ENCODE data around the gene IL12RB1.

The IL12RB1 gene

GRCh38 chr19:18086590-18087138 is at the start of gene IL12RB1:
IL12RB1 (minus strand) TSS chr19:18086934; CDS start chr19:18086823, 111 bp downstream.
- FAIRE-seq (peak; percentile 78), DNase-seq (ENCODE audit: extremely low spot score, insufficient read length, low read depth) (peak; percentile 57)

GRCh38 chr19:18135712-18136584 is 49.2 kb upstream of the IL12RB1 start:
- FAIRE-seq (no peak), DNase-seq (ENCODE audit: extremely low spot score, insufficient read length, low read depth) (no peak)

DNA sequence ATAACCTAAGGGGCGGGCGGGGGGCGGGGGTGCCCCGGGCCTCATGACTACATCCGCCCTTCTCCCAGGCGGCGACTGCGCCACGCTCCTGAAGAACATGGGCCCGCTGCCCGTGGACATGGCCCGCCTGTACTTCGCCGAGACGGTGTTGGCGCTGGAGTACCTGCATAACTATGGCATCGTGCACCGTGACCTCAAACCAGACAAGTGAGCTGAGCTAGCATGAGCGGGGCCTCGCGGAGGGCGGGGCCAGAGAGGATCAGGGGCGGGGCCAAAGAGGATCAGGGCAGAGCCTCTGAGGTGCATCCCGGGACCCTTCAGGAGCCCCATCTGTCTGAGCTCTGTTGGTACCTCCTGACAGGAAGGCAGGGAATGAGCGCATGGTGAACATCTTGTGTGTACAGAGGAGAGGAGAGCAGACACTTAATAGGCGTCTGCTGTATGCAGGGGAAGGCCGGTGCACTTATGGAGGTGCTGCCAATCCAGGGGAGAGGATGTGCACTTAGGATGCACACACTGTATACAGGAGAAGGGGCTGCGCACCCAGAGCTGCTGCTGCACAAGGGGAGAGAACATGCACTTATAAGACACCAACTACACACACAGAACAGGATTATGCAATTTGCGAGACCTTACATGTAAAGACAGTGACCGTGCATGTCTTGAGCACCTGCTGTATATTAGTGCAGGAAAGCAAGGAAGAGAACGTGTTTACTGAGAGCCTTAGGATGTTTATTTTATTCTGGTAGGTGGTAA is 45.3 kb upstream of the IL12RB1 start:
- DNase-seq (ENCODE audit: extremely low spot score, insufficient read length, low read depth) = no peak
- no peak for FAIRE-seq

- FAIRE-seq (no peak), DNase-seq (ENCODE audit: extremely low spot score, insufficient read length, low read depth) (no peak)
Measured at GRCh38 chr19:18130523-18131242, 43.9 kb upstream of the IL12RB1 start.

GRCh38 chr19:18128805-18129204 is 42.1 kb upstream of the IL12RB1 start:
- FAIRE-seq (no peak), DNase-seq (ENCODE audit: extremely low spot score, insufficient read length, low read depth) (no peak)

DNA sequence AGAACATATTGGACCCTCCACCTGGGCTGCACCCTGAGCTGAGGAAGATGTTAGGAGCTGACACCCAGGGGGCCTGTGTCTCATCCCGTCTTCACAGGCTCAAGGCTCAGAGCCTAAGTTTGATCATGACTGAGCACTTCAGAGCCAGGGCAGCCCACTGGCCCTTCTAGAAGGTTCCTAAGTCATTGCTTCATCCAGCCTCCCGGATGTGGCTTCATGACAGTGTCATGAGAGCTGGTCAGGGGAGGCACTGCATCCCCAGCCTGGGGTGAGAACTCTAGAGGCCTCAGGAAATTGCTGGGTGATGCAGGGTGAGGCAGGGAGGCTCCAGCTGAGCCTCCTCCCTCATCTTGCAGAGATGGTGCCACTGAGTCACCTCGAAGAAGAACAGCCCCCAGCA is 41.3 kb upstream of the IL12RB1 start:
- DNase-seq (ENCODE audit: extremely low spot score, insufficient read length, low read depth) = no peak
- FAIRE-seq = no peak

DNA sequence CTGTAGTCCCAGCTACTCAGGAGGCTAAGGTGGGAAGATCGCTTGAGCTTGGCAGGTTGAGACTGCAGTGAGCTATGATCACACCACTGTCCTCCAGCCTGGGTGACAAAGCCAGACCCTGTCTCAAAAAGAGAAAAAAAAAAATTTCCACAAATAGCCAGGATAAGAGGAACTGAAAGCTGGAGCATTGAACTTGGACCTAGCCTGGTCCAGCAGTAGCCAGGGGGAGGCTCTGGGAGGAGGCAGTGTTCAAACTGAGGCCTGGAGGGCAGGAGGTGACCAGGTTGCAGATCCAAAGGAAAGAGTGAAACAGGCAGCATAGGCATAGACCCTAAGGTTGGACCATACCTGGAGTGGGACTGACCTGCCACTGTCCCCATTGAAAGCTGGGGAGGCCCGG is 39.4 kb upstream of the IL12RB1 start:
- DNase-seq (ENCODE audit: extremely low spot score, insufficient read length, low read depth) (no peak), FAIRE-seq (no peak)

GRCh38 chr19:18123819-18124218 is 37.1 kb upstream of the IL12RB1 start:
- FAIRE-seq = no peak
- DNase-seq (ENCODE audit: extremely low spot score, insufficient read length, low read depth) = no peak

- DNase-seq (ENCODE audit: extremely low spot score, insufficient read length, low read depth) = no peak
- FAIRE-seq = no peak
Measured at GRCh38 chr19:18122860-18123795, 36.4 kb upstream of the IL12RB1 start.

DNA sequence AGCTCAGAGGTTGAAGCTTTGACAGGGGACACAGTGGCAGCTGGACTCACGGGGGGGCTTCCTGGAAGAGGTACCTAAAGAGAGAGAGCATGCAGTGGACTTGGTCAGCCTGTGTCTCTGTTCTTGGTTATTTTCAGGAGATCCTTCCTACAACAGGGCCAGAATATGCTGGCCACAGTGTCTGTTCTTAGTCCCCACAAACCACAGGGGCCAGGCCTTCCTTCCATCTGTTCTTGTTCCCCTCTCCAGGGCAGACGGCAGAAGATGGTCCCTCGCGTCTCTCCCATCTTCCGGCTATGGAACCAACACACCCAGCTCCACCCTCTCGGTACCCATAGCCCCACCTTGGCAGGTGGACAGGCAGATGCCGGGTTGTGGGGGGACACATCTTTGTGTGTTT is 35.7 kb upstream of the IL12RB1 start:
- DNase-seq (ENCODE audit: extremely low spot score, insufficient read length, low read depth) (no peak), FAIRE-seq (no peak)

DNA sequence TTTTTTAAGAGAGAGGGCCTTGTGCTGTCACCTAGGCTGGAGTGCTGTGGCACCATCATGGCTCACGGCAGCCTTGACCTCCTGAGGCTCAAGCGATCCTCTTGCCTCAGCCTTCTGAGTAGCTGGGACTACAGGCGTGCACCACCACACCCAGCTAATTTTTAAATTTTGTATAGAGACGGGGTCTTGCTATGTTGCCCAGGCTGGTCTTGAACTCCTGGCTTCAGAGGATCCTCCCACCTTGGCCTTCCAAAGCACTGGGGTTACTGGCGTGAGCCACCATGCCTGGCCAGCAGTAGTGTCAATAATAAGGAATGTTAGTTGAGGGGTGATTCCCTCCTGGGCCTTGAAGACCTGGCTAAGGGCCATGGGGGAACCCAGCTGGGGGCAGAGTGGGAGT is 34.4 kb upstream of the IL12RB1 start:
- DNase-seq (ENCODE audit: extremely low spot score, insufficient read length, low read depth) (no peak), FAIRE-seq (no peak)

- no peak for FAIRE-seq
Measured at GRCh38 chr19:18120127-18120526, 33.4 kb upstream of the IL12RB1 start.

GRCh38 chr19:18119717-18120105 is 33.0 kb upstream of the IL12RB1 start:
- FAIRE-seq (peak; percentile 12), DNase-seq (ENCODE audit: extremely low spot score, insufficient read length, low read depth) (no peak)

More at GRCh38 chr19:18120127-18120526, 33.4 kb upstream of the IL12RB1 start:
- DNase-seq (ENCODE audit: extremely low spot score, insufficient read length, low read depth) = no peak

GRCh38 chr19:18119013-18119716 is 32.4 kb upstream of the IL12RB1 start:
- FAIRE-seq (peak; percentile 97), DNase-seq (ENCODE audit: extremely low spot score, insufficient read length, low read depth) (no peak)

- FAIRE-seq (no peak), DNase-seq (ENCODE audit: extremely low spot score, insufficient read length, low read depth) (no peak)
Measured at GRCh38 chr19:18118420-18119012, 31.8 kb upstream of the IL12RB1 start.

GRCh38 chr19:18117692-18118378 is 31.1 kb upstream of the IL12RB1 start:
- FAIRE-seq (peak; percentile 96), DNase-seq (ENCODE audit: extremely low spot score, insufficient read length, low read depth) (peak; percentile 96)

GRCh38 chr19:18117364-18117691 is 30.6 kb upstream of the IL12RB1 start:
- DNase-seq (ENCODE audit: extremely low spot score, insufficient read length, low read depth) = no peak
- FAIRE-seq = no peak

- no peak for DNase-seq (ENCODE audit: extremely low spot score, insufficient read length, low read depth)
- FAIRE-seq = no peak
Measured at GRCh38 chr19:18114483-18114882, 27.7 kb upstream of the IL12RB1 start.
